SU-DHL-6 (cell line): ENCODE results near the gene SEL1L2.

Source experiments
- H2AFZ ChIP-seq: fragments of 200-600 bp; sonication (generic); 2 replicates; pipeline ENCODE4 v1.6.1; 2014; ENCODE audit warnings: low read depth, mild to moderate bottlenecking, moderate library complexity, mixed read lengths, antibody characterized with exemption, low read length; ENCODE audit not compliant: severe bottlenecking
- H3F3A ChIP-seq: fragments of 200-600 bp; shearing (Covaris generic); 2 replicates; pipeline ENCODE4 v1.6.0; 2016; ENCODE audit warnings: antibody characterized with exemption, mild to moderate bottlenecking; ENCODE audit not compliant: insufficient read depth
- H3K27ac ChIP-seq: fragments of 200-600 bp; sonication (generic); 2 replicates; pipeline ENCODE4 v1.5.1; 2016; ENCODE audit warnings: low read depth, mild to moderate bottlenecking, low read length, moderate library complexity, mixed read lengths
- H3K27me3 ChIP-seq: fragments of 200-600 bp; sonication (generic), shearing (Covaris generic); 2 replicates; pipeline ENCODE4 v1.6.0; 2014; ENCODE audit warnings: mild to moderate bottlenecking, low read length
- H3K36me3 ChIP-seq: fragments of 200-600 bp; sonication (generic); 2 replicates; pipeline ENCODE4 v1.6.1; 2014; ENCODE audit warnings: mild to moderate bottlenecking, low read length, mixed read lengths
- H3K4me2 ChIP-seq: fragments of 300-600, 200-600 bp; shearing (Covaris generic), sonication (generic); 2 replicates; pipeline ENCODE4 v1.6.0; 2014; ENCODE audit warnings: low read length, low read depth, mild to moderate bottlenecking; ENCODE audit not compliant: poor library complexity, severe bottlenecking
- H3K4me3 ChIP-seq: fragments of 200-600 bp; sonication (generic); 2 replicates; pipeline ENCODE4 v1.5.1; 2014; ENCODE audit warnings: antibody characterized with exemption, low read length, mild to moderate bottlenecking, mixed read lengths; ENCODE audit not compliant: insufficient read depth, poor library complexity, severe bottlenecking
- H3K79me2 ChIP-seq: fragments of 200-600 bp; sonication (generic); 2 replicates; pipeline ENCODE4 v1.6.1; 2014; ENCODE audit warnings: mild to moderate bottlenecking, low read length, moderate library complexity; ENCODE audit not compliant: insufficient read depth
- H3K9ac ChIP-seq: fragments of 200-600 bp; sonication (generic); 2 replicates; pipeline ENCODE4 v1.7.0; 2014; ENCODE audit warnings: mild to moderate bottlenecking, low read length
- H3K9me2 ChIP-seq: fragments of 200-600 bp; sonication (generic); replicated peaks from 2 replicates; pipeline ENCODE4 v1.6.1; 2014; ENCODE audit warnings: low read length; ENCODE audit not compliant: insufficient read depth
- H3K9me3 ChIP-seq: fragments of 200-600 bp; sonication (generic); 2 replicates; pipeline ENCODE4 v1.6.1; 2014; ENCODE audit warnings: low read length, mixed read lengths; ENCODE audit not compliant: insufficient read depth
- H4K20me1 ChIP-seq: fragments of 200-600 bp; sonication (generic); 2 replicates; pipeline ENCODE4 v1.6.1; 2014; ENCODE audit warnings: low read depth, mild to moderate bottlenecking, antibody characterized with exemption, low read length, moderate library complexity, mixed read lengths
- CTCF ChIP-seq: fragments of 200-600 bp; sonication (generic); IDR thresholded peaks from one replicate; pipeline ENCODE4 v1.5.1; 2017; ENCODE audit warnings: antibody characterized with exemption, mild to moderate bottlenecking, low read length, moderate library complexity; ENCODE audit not compliant: insufficient read depth, poor library complexity, severe bottlenecking
- EZH2phosphoT487 ChIP-seq: fragments of 200-600 bp; sonication (generic), shearing (Covaris generic); conservative IDR thresholded peaks from 2 replicates; pipeline ENCODE4 v1.6.1; 2018; ENCODE audit warnings: mild to moderate bottlenecking, antibody characterized with exemption, low read length, moderate library complexity, mixed read lengths

Gene SEL1L2

GRCh38 chr20:13839421-13840092 lies 150.9 kb downstream of the SEL1L2 start:
- TF ChIP-seq CTCF = no peak
- TF ChIP-seq EZH2phosphoT487 = no peak
- Histone ChIP-seq H3K79me2 (no peaks in the 10 kb centered on the region), H3K9ac (no peak overlapping the region), H3F3A (no peaks in the 10 kb centered on the region), H3K4me2 (no peak overlapping the region), H3K36me3 (no peaks in the 10 kb centered on the region), H3K4me3 (no peak overlapping the region), H3K27ac (no peak overlapping the region), H4K20me1 (no peaks in the 10 kb centered on the region), H3K9me3 (no peaks in the 10 kb centered on the region), H3K27me3 (no peaks in the 10 kb centered on the region), H3K9me2 (no peaks in the 10 kb centered on the region), H2AFZ (no peak overlapping the region)

GRCh38 chr20:13838664-13839063 lies 151.8 kb downstream of the SEL1L2 start:
- no peaks in the 10 kb centered on the region for H4K20me1 ChIP-seq
- no peaks in the 10 kb centered on the region for H3K79me2 ChIP-seq
- H3F3A ChIP-seq = no peaks in the 10 kb centered on the region
- H3K27ac ChIP-seq = no peak overlapping the region
- TF ChIP-seq EZH2phosphoT487 = no peak
- TF ChIP-seq CTCF = no peak
- H3K4me3 ChIP-seq = no peak overlapping the region
- H3K27me3 ChIP-seq = no peaks in the 10 kb centered on the region
- no peak overlapping the region for H3K9ac ChIP-seq
- H3K4me2 ChIP-seq = no peak overlapping the region
- H3K9me3 ChIP-seq = no peaks in the 10 kb centered on the region
- no peaks in the 10 kb centered on the region for H3K9me2 ChIP-seq
- H3K36me3 ChIP-seq = no peaks in the 10 kb centered on the region
- H2AFZ ChIP-seq = no peak overlapping the region

- Histone ChIP-seq H3K27me3 (no peaks in the 10 kb centered on the region), H4K20me1 (no peaks in the 10 kb centered on the region), H3K4me2 (no peak overlapping the region)
Observed at GRCh38 chr20:13831476-13831875, 158.9 kb downstream of the SEL1L2 start.

More at GRCh38 chr20:13831476-13831875, 158.9 kb downstream of the SEL1L2 start:
- H3K9ac ChIP-seq = no peak overlapping the region
- H3K9me3 ChIP-seq = no peaks in the 10 kb centered on the region
- no peaks in the 10 kb centered on the region for H3K79me2 ChIP-seq
- no peak overlapping the region for H3K4me3 ChIP-seq
- H3K9me2 ChIP-seq = no peaks in the 10 kb centered on the region
- TF ChIP-seq EZH2phosphoT487 = no peak
- no peak for TF ChIP-seq CTCF
- H3K27ac ChIP-seq = no peak overlapping the region
- H3F3A ChIP-seq = no peaks in the 10 kb centered on the region
- H2AFZ ChIP-seq = no peak overlapping the region
- no peaks in the 10 kb centered on the region for H3K36me3 ChIP-seq
